NCI-H2029 (cell line): Measurements from ENCODE around the gene GNA12.
"Not testable (repeated sequence)": the region's sequence is repeated elsewhere in the genome, so short reads cannot be mapped to it uniquely, and the experiment has no call there.

Source experiments
- DNase-seq: peaks from one replicate; lab custom pipeline; 2025; lab: John Stamatoyannopoulos, UW

GNA12 gene

GRCh38 chr7:2689951-2690705 is 154.0 kb downstream of the GNA12 start:
- peak; percentile 75 for DNase-seq

DNA sequence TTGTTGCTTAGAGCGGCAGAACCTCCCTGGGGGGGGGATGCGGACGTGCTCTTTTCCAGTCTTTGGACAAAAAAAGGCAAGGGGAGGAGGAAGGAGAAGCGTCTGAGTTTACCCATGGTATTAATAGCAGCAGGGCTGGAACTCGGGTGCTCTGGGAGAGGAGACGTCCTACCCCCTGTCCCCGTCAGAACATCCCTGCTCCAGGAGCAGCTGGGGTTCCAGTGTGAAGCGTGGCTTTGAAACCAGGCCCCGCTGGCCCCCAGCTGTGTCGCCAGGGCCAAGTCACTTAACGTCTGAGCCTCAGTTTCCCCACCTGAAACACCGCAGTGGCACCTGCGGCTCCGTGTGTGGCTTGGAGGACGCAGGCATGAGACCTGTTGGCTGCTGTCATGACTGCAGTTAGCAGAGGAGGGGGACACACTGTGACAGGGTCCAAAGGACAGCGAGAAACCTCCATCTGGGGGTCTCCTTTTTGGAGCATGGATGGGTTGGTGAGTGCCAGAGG is 154.7 kb downstream of the GNA12 start:
- no peak for DNase-seq

GRCh38 chr7:2688409-2689342 is 155.4 kb downstream of the GNA12 start:
- no peak for DNase-seq

DNA sequence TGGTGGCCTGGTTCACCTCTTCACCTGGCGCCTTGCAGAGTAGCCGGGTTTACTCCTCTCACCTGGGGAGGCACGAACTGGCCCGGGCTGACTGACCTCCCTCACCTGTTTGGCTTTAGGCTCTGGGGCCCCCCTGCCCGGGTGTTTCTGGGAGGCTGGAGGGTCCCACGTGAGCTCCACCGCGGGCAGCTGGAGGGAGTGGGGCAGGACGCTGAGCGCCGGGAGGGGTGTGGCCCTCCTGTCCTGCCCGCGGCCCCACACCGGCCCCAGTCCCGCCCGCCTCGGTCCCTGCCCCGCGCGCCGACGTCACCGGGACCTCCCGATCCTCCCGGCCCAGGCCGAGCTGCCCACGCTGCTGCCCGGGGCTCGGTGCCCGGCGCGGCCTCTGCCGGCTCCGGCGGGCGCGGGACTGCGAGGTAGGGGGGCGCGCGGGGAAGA is 156.2 kb downstream of the GNA12 start, which contains the start of gene AMZ1:
Gene AMZ1 (plus strand): TSS at position 322 of the 438 bp plus-strand sequence. CDS start 12,250 bp downstream, outside the sequence.
- DNase-seq = no peak

DNA sequence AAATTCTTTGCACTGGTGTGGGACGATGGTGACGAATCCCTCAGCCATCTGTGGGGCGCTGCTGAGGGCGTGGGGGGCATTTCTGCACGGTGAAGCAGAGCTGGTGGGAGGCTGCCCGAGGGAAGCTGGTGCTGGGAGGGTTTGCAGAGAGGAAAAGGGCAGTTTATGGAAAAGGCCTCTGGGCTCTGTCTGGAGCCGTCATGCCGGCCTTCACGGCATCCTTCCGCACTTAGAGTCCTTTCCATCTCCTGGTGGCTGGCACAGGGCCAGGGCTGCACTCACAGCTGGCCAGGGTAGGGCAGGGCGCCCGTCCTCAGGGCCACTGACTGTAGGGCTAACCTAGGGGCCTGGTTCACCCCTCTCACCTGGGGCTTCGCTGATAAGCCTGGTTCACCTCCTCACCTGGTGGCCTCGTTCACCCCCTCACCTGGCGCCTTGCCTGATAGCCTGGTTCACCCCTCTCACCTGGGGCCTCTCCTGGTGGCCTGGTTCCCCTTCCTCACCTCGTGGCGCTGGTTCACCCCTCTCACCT is 156.7 kb downstream of the GNA12 start:
- DNase-seq = peak; percentile 52

DNA sequence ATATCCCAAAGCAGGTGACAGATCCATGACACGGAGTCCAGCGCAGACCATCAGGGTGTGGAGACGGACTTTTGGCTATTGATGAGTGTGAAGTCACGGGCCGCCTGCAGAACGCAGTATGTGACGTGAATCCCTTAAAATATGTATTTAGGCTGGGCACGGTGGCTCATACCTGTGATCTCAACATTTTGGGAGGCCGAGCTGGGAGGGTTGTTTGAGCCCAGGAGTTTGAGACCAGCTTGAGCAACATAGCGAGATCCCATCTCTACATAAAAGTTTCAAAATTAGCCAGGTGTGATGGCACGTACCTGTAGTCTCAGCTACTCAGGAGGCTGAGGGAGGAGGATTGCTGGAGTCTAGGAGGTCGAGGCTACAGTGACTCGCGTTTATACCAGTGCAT is 158.0 kb downstream of the GNA12 start:
- no peak for DNase-seq

- DNase-seq = no peak
Observed at GRCh38 chr7:2684501-2684900, 159.6 kb downstream of the GNA12 start.

DNA sequence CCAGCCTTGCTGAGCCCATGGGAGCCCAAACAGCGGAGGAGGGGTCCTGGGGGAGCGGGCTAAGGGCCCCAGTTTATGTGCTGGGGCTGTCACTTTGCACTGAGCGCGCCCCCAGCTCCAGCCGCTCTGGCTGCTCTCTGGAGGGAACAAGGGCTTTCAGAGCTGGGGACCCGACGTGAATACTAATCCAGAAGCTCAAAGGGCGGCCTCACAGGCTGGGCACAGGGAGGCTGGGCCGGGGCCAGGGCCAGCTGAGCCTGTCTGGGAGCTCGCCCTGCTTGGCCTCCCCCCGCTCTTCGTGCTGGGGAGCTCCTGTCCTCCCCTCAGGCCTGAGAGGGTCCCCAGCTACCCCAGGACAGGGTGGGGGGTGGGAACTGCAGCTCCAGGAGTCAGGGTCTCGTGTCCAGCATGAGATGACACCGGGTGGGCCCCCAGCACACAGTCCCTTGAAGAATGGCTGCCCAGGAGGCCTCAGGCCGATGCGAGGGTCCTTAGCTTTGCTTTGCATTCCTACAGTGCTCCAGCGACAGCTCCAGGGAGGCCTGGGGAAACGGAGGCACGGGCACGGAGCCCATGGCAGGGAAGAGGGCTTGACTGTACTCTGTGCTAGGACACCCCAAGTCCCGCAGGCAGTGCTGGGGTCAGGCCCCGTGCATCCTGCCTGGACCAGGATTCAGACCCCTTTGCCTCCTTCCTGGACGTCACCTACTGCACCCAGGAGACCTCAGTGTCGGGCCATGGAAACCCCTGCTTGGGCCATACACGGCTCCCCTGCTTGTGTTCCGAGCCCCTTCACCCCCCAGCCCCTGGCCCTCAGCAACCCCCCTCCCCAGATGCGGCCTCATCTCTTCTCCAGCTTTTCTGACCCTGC is 161.9 kb downstream of the GNA12 start:
- no peak for DNase-seq

DNA sequence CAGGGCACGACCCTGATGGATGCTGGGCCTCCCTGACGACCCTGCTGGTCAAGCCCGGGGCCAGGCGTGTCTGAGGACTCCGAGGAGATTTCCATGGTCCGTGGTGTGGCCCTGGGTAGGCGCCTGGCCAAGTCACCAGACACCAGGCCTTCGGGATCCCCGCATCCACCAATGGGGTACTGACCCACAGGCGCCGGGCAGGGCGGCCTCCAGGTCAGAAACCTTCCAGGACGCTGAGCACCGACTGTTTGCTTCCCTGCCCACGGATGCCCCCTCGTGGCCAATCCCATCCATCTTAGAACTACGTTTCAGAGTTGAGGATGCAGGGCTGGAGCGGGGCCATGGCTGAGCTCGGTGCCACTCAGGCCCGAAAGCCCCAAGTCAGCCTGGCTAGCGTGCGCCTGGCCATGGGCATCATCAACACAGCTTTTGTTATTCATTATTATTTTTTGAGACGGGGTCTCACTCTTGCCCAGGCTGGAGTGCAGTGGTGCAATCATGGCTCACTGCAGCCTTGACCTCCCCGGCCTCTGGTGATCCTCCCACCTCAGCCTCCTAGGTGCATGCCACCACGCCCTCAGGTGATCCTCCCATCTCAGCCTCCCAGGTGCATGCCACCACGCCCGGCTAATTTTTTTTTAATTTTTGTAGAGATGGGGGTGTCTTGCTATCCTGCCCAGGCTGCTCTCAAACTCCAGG is 163.2 kb downstream of the GNA12 start:
- peak; percentile 74 for DNase-seq

DNA sequence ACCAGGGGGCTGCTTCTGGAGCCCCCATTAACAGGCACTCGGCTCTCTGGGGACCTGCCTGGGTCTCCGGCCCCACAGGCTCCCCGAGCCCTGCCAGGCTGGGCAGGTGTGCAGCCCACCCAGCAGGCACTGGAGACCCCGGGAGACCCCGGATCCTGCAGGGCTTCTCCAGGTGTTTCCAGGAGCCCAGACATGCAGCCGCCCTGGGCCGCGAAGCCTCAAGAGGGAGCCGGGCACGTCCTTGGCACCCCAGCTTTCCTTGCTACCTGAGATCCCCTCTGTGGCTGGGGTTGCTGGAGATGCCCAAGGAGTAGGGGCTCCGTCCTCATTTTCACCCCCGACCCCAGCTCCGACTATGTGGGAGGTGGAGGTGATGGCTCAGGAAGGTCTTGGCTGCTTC is 163.9 kb downstream of the GNA12 start:
- DNase-seq = no peak

DNA sequence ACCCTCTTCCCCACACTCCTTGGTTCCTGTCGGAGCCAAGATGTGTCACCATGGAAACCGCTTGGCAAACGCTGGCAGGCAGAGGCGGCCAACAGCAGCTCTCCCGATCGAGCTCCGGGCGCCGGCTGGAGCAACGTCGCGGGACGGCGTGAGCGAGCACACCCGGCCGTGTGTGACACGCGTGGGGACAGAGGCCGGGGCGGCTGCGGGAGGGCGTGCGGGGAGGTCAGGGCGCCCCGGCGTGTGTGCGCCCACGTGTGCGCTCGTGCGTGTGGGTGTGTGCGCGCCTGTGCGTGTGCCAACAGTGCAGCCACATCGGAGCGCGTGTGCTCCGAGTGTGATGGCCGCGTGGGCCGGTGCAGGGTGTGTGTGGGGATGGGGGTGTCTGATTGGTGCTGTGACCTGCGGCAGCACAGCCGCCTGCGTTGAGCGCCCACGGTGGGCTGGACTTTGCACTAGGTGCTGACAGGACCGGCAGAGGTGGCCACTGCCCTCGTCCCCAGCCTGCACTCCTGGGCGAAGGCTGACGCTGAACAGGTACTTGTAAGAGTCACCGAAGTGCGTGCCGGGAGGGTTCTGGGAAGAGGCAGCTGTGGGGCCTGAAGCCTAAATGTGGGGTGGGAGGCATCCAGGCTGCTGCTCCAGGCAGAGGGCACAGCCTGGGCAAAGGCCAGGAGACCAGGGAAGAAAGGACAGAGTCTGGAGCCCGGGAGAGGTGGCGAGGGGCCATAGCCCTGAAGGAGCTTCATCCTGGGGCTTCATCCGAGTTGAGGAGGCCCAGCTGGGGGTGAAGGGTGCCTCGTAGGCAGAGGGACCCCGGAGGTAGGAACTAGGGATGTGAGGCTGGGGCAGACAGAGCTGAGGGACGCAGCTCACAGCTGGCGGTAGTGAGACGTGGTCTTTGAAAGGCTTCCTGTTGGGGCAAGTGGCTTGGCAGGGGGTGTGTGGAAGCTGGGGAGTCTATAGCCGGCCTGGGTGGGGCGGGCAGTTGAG is 164.7 kb downstream of the GNA12 start:
- not testable (repeated sequence) for DNase-seq

DNA sequence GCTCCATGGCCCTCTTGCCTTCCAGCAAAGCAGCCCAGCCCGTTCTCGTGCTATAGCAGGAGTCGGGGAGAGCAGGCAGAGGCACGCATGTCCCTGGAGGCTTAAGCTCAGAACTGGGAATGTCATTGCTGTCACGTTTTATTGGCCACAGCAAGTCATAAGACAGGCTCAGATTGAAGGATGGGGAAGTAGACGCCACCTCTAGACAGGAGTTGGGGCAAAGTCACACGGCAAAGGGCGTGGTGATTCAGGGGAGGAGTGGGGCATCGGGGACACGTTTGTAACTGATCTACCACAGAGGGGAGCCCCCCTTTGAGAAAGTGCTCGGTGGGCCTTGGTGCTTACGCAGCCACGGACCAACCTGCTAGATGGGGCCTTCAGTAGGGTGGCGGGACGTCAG is 165.7 kb downstream of the GNA12 start:
- DNase-seq = not testable (repeated sequence)
